Daoy (cell line): ENCODE data around the gene ATP2A3. TPM values are rescaled to one million over a fixed set of nuclear protein-coding genes. Genes with fewer than 3 reads are reported as not detected.

Source experiments
- total RNA-seq: library from RNA; depleted of rRNA; stranded (reverse); fragments of >200 nt; shearing (Covaris generic); gene quantifications from 2 replicates; pipeline ENCODE4 v1.2.3, GENCODE V29; 2014; rRNA removed

Gene ATP2A3
- total RNA-seq, 1 experiment from 2014 or later, result 0.57 TPM

Other genes with a start within 250 kb of the ATP2A3 start
- gene HASPIN, start 240.5 kb downstream of the ATP2A3 start, total RNA-seq, result 11.0 and 12.7 TPM in 2 replicates
- gene ITGAE, start 163.2 kb downstream of the ATP2A3 start, total RNA-seq, result 47.0 and 56.9 TPM in 2 replicates
- gene NCBP3, start 118.2 kb downstream of the ATP2A3 start, total RNA-seq, result 18.8 and 30.4 TPM in 2 replicates
- 9.6 and 14.4 TPM in 2 replicates for gene CAMKK1, start 71.4 kb downstream of the ATP2A3 start, total RNA-seq
- not detected in 2 replicates for gene P2RX1, start 48.0 kb downstream of the ATP2A3 start, total RNA-seq
- 11.5 and 18.2 TPM in 2 replicates for gene ZZEF1, start 178.6 kb upstream of the ATP2A3 start, total RNA-seq
- 15.8 and 19.2 TPM in 2 replicates for gene CYB5D2, start 178.8 kb upstream of the ATP2A3 start, total RNA-seq